GM12878 (cell line): ENCODE data around the gene LCN12. TPM values are rescaled to one million over a fixed set of nuclear protein-coding genes. Genes with fewer than 3 reads are reported as not detected.

Experiments
- ATAC-seq: fragments of 200-7000 bp; cut with Tn5 transposase; 3 replicates; pipeline ENCODE4 v1.9.1; 2020; ENCODE audit warnings: mild to moderate bottlenecking, moderate library complexity
- BruUV-seq: library from RNA; stranded (reverse); fragments of 400-500 nt; replicated peaks from 2 replicates; lab custom pipeline; 2021; lab: Mats Ljungman, UMichigan
- CTCF ChIA-PET: fragments of 300-600 bp; sonication (Branson Sonifier 250); formaldehyde crosslinking; extraction: SDS; loops from one replicate; lab custom pipeline; 2021; ENCODE audit warnings: inconsistent platforms; lab: Yijun Ruan, JAX
- POLR2A ChIA-PET: fragments of 350-600 bp; formaldehyde crosslinking; extraction: SDS; loops from one replicate; lab custom pipeline; 2021; ENCODE audit warnings: inconsistent platforms; lab: Charles Lee
- RAD21 ChIA-PET: fragments of 300-600 bp; sonication (Branson Sonifier 250); formaldehyde crosslinking; loops from one replicate; lab custom pipeline; 2023; ENCODE audit warnings: antibody characterized with exemption; ENCODE audit not compliant: unreplicated experiment; lab: Charles Lee
- SMC1A ChIA-PET: fragments of 300-600 bp; sonication (Branson Sonifier 250); formaldehyde crosslinking; loops from one replicate; lab custom pipeline; 2023; ENCODE audit not compliant: unreplicated experiment, uncharacterized antibody; lab: Charles Lee
- DNase-seq: peaks from one replicate; pipeline ENCODE4 v3.0.0-alpha.2; 2011; ENCODE audit warnings: low read depth, low spot score
- FAIRE-seq: peaks from 3 replicates; lab custom pipeline; 2011; peaks lifted over from hg19 to GRCh38; lab: Jason Lieb, UNC
- H2AFZ ChIP-seq: 2 replicates; pipeline ENCODE4 v1.6.0; 2011; ENCODE audit warnings: low read depth, low read length, control low read depth; ENCODE audit not compliant: control insufficient read depth
- H3K27ac ChIP-seq: 2 replicates; pipeline ENCODE4 v1.5.1; 2011; ENCODE audit warnings: control low read depth; ENCODE audit not compliant: control insufficient read depth, insufficient read depth
- H3K27me3 ChIP-seq, 2 experiments: replicated peaks in 1 of 2; 2 replicates each; pipeline versions ENCODE4 v1.6.0 to v1.6.1; 2011; ENCODE audit warnings: low read length in 1 of 2; ENCODE audit not compliant: control insufficient read depth in 2 of 2, insufficient read depth in 2 of 2
- H3K36me3 ChIP-seq, 2 experiments: 2 replicates each; pipeline ENCODE4 v1.5.1; 2011; ENCODE audit warnings: low read length in 1 of 2; ENCODE audit not compliant: control insufficient read depth in 2 of 2, insufficient read depth in 2 of 2
- H3K4me1 ChIP-seq: 2 replicates; pipeline ENCODE4 v1.6.1; 2011; ENCODE audit warnings: mild to moderate bottlenecking, low read length, moderate library complexity, mixed read lengths; ENCODE audit not compliant: control insufficient read depth, insufficient read depth
- H3K4me2 ChIP-seq: 2 replicates; pipeline ENCODE4 v1.6.0; 2011; ENCODE audit warnings: control low read depth; ENCODE audit not compliant: control insufficient read depth, insufficient read depth
- H3K4me3 ChIP-seq: fragments of 200-600 bp; sonication (generic); 2 replicates; pipeline ENCODE4 v1.5.1; 2016
- H3K79me2 ChIP-seq: 2 replicates; pipeline ENCODE4 v1.6.0; 2011; ENCODE audit warnings: low read length; ENCODE audit not compliant: control insufficient read depth, insufficient read depth
- H3K9ac ChIP-seq: 2 replicates; pipeline ENCODE4 v1.8.0; 2011; ENCODE audit warnings: low read length, control low read depth, mixed read lengths; ENCODE audit not compliant: control insufficient read depth, insufficient read depth
- H3K9me3 ChIP-seq: replicated peaks from 3 replicates; pipeline ENCODE4 v1.5.1; 2011; ENCODE audit warnings: mild to moderate bottlenecking, low read length; ENCODE audit not compliant: control insufficient read depth, insufficient read depth
- H4K20me1 ChIP-seq: 2 replicates; pipeline ENCODE4 v1.6.0; 2011; ENCODE audit not compliant: control insufficient read depth, insufficient read depth
- BACH1 ChIP-seq: fragments of 450-650 bp; IDR thresholded peaks from 2 replicates; pipeline ENCODE4 v1.6.1; 2017; ENCODE audit warnings: mild to moderate bottlenecking, borderline replicate concordance
- CTCF ChIP-seq, 3 experiments: IDR thresholded peaks in 2 of 3; conservative IDR thresholded peaks in 1 of 3; 2 replicates each; pipeline ENCODE4 v1.5.1; 2011; ENCODE audit warnings: low read depth in 3 of 3, low read length in 3 of 3, mild to moderate bottlenecking in 3 of 3, control low read depth in 2 of 3, moderate library complexity in 2 of 3, inconsistent platforms in 1 of 3, mixed read lengths in 1 of 3; ENCODE audit not compliant: control insufficient read depth in 2 of 3, insufficient read depth in 1 of 3; ENCODE audit errors: extremely low read depth in 1 of 3
- E4F1 ChIP-seq: fragments of 450-650 bp; IDR thresholded peaks from 2 replicates; pipeline ENCODE4 v1.6.1; 2018; ENCODE audit warnings: borderline replicate concordance, mild to moderate bottlenecking; ENCODE audit not compliant: partially characterized antibody
- HDAC2 ChIP-seq: fragments of 200-600 bp; sonication (generic); IDR thresholded peaks from 2 replicates; pipeline ENCODE4 v1.6.1; 2017
- NBN ChIP-seq: fragments of 450-650 bp; IDR thresholded peaks from 2 replicates; pipeline ENCODE4 v1.6.1; 2016
- SIN3A ChIP-seq: IDR thresholded peaks from 2 replicates; pipeline ENCODE4 v1.6.1; 2012; ENCODE audit warnings: low read depth, low read length, improper control_type of control experiment
- SPI1 ChIP-seq: IDR thresholded peaks from 2 replicates; pipeline ENCODE4 v1.6.1; 2011; ENCODE audit warnings: low read depth, mild to moderate bottlenecking, low read length, moderate library complexity, borderline replicate concordance; ENCODE audit not compliant: insufficient read depth
- SRF ChIP-seq, 2 experiments: IDR thresholded peaks; 2 replicates each; pipeline ENCODE4 v1.6.1; 2011; ENCODE audit warnings: low read depth in 2 of 2, low read length in 2 of 2, mild to moderate bottlenecking in 1 of 2, moderate library complexity in 1 of 2
- SUZ12 ChIP-seq: fragments of 200-600 bp; sonication (generic); IDR thresholded peaks from one replicate; pipeline ENCODE4 v1.6.1; 2018; ENCODE audit warnings: antibody characterized with exemption, mild to moderate bottlenecking; ENCODE audit not compliant: unreplicated experiment
- ZBTB4 ChIP-seq: fragments of 450-650 bp; formaldehyde crosslinking; IDR thresholded peaks from 2 replicates; pipeline ENCODE4 v1.4.0; 2022; ENCODE audit warnings: mild to moderate bottlenecking, moderate library complexity
- WGBS: methylation state at CpG from one replicate; pipeline ENCODE4 v1.1.6; 2016; ENCODE audit warnings: low lambda C conversion rate; ENCODE audit not compliant: insufficient replicate concordance, insufficient coverage; ENCODE audit errors: missing lambda C conversion rate; 5-methylcytosine and 5-hydroxymethylcytosine counted together
- in situ Hi-C: fragments of 300-500 bp; cut with MboI; formaldehyde crosslinking; loops from 9 replicates; pipeline ENCODE4 v1.14.3; 2018; ENCODE audit warnings: mixed read lengths
- intact Hi-C: fragments of 100-400 bp; cut with micrococcal nuclease; formaldehyde crosslinking; loops from one replicate; pipeline ENCODE4 v1.14.2; 2022; ENCODE audit not compliant: unreplicated experiment
- polyA plus RNA-seq, 11 experiments: library from polyadenylated mRNA; depleted of rRNA in 4 of 11; unstranded in 6 of 11; stranded (reverse) in 5 of 11; fragments of >200 nt; fragmentation: Nextera tagmentation in 4 of 11; fragmentation: Illumina TruSeq in 1 of 11; extraction: Ambion mirVana in 4 of 11; extraction: Trizol in 1 of 11; gene quantifications; 1 replicate in 1 of 11; 2 replicates in 10 of 11; pipeline versions ENCODE4 v1.2.1 to v1.2.3, GENCODE V29; 2011 to 2016; ENCODE audit warnings: inconsistent platforms in 2 of 11, missing spikeins in 2 of 11, low read depth in 1 of 11
- total RNA-seq, 4 experiments: library from RNA; depleted of rRNA in 3 of 4; stranded (reverse); fragments of >200 nt in 3 of 4; fragmentation: Illumina TruSeq in 1 of 4; extraction: Trizol in 1 of 4; gene quantifications; 2 replicates each; pipeline versions ENCODE4 v1.2.1 to v1.2.3, GENCODE V29; 2013 to 2021

Gene LCN12
- total and polyA plus RNA-seq, 10 of the 15 experiments (the other 5 are each of a cell fraction or from before 2014, with no cell fraction given): 0.06 to 0.64 (median 0.40) TPM; not detected in 3

GRCh38 chr9:136944212-136944518 lies 7.9 kb upstream of the LCN12 start (continued):
- TF ChIP-seq BACH1 (0 out of 2 replicates have a peak, but pooled peaks have one; percentile 76), HDAC2 (no peak), SRF (IDR thresholded peaks at IDR 0.05; ENCODE audit: low read depth in 2 of 2, low read length in 2 of 2) (peak in 1 of 2 experiments; percentile 44; a peak in 1 of 4 replicates), E4F1 (no peak)

GRCh38 chr9:136944519-136945332 lies 7.3 kb upstream of the LCN12 start, which contains the start of the genes C8G and FBXW5:
TSS of gene C8G (plus strand) at chr9:136945243. CDS start at chr9:136945321, 78 bp downstream.
TSS of gene FBXW5 (minus strand) at chr9:136944738. CDS start at chr9:136944083, 655 bp downstream.
- intact Hi-C loops: loop anchor here (1.0 to 10.0 kb wide), 3 partner anchors 47 to 150 kb away; partner anchors contain the start of genes CCDC183, MAMDC4 and TMEM141
- ATAC-seq (peak; percentile 78), FAIRE-seq (peak; percentile 91), DNase-seq (peak; percentile 72)
- peak within 1 kb of the TSS; percentile 85 for H3K9ac ChIP-seq
- H3K27me3 ChIP-seq: no peaks in the 10 kb centered on the region
- SMC1A ChIA-PET: interaction anchor here (0.8 kb wide), 1 partner anchor 154 kb away, joined by 3 read pairs; the partner anchor contains the start of gene TMEM141
- no peaks in the 10 kb centered on the region for H4K20me1 ChIP-seq
- peak within 1 kb of the TSS; percentile 81 for H3K4me2 ChIP-seq
- H3K9me3 ChIP-seq: no peaks in the 10 kb centered on the region
- H2AFZ ChIP-seq: peak within 1 kb of the TSS; percentile 81
- peaks cover 0 to 26% of the 10 kb centered on the region in 2 experiments; a peak in 3 of 4 replicates for H3K36me3 ChIP-seq
- no TSS peak for BruUV-seq
- RAD21 ChIA-PET: interaction anchor here (1.2 kb wide), 1 partner anchor 47 kb away, joined by 5 read pairs; no protein-coding TSS in a partner anchor
- H3K4me1 ChIP-seq: peaks cover 4% of the 10 kb centered on the region
- POLR2A ChIA-PET: interaction anchor here (1.2 to 2.5 kb wide), 3 partner anchors 43 to 97 kb away, joined by 5 to 6 read pairs (median 5); partner anchors contain the start of gene TRAF2
- H3K27ac ChIP-seq: peak within 1 kb of the TSS; percentile 91
- in situ Hi-C loops: loop anchor here (5.0 kb wide), 1 partner anchor 93 kb away; no protein-coding TSS in a partner anchor
- WGBS: 2% methylated on average over 70 of the region's 74 CpGs
- H3K4me3 ChIP-seq: peak within 1 kb of the TSS; percentile 98
- peaks cover 19% of the 10 kb centered on the region for H3K79me2 ChIP-seq
- CTCF ChIA-PET: interaction anchor here (0.7 to 2.5 kb wide), 9 partner anchors 8 to 123 kb away, joined by 3 to 12 read pairs (median 3); partner anchors contain the start of genes AJM1 and TRAF2
- TF ChIP-seq NBN: peak; percentile 58; the same call in 1 of the 2 replicates
- TF ChIP-seq ZBTB4 (CRISPR knock-in tag): no peak
- TF ChIP-seq SUZ12: no peak
- TF ChIP-seq SPI1: peak; percentile 32; the same call in 1 of the 2 replicates
- peak; percentile 95 to 98 (median 98); a peak in 5 of 6 replicates for TF ChIP-seq CTCF (IDR thresholded peaks at IDR 0.05 in 2 of 3, conservative IDR thresholded peaks at IDR 0.05 in 1 of 3; ENCODE audit: control insufficient read depth in 2 of 3, extremely low read depth in 1 of 3, insufficient read depth in 1 of 3, low read depth in 3 of 3, low read length in 3 of 3)
- no peak; the same call in 1 of the 2 replicates for TF ChIP-seq SIN3A
